CD4-positive, alpha-beta memory T cell (primary cell): ENCODE measurements around the gene KRTAP9-2. TPM values are rescaled to one million over a fixed set of nuclear protein-coding genes. Genes with fewer than 3 reads are reported as not detected.
"Not testable (repeated sequence)": the region's sequence is repeated elsewhere in the genome, so short reads cannot be mapped to it uniquely, and the experiment has no call there.

Experiments
- CTCF ChIA-PET: fragments of 350-600 bp; sonication (Branson Sonifier 250); formaldehyde crosslinking; loops from one replicate; lab custom pipeline; 2021; ENCODE audit warnings: inconsistent platforms; ENCODE audit not compliant: partially characterized antibody; lab: Charles Lee
- POLR2A ChIA-PET: fragments of 350-600 bp; sonication (Branson Sonifier 250); formaldehyde crosslinking; loops from one replicate; lab custom pipeline; 2021; ENCODE audit not compliant: partially characterized antibody; lab: Charles Lee
- DNase-seq, 5 donors: peaks; one replicate each; pipeline versions ENCODE4 v3.0.0 to v3.0.0-alpha.2; 2020 to 2022; ENCODE audit warnings: mixed read lengths in 1 of 5
- H3K27ac ChIP-seq: one replicate; pipeline ENCODE4 v1.7.0; 2013; ENCODE audit warnings: low read depth, low read length
- H3K27me3 ChIP-seq: 2 replicates; pipeline ENCODE4 v1.7.0; 2013; ENCODE audit warnings: mild to moderate bottlenecking, low read length, moderate library complexity; ENCODE audit not compliant: insufficient read depth
- H3K36me3 ChIP-seq: 2 replicates; pipeline ENCODE4 v1.7.0; 2013; ENCODE audit warnings: mild to moderate bottlenecking, low read length, moderate library complexity; ENCODE audit not compliant: insufficient read depth
- H3K4me1 ChIP-seq: 2 replicates; pipeline ENCODE4 v1.7.0; 2013; ENCODE audit warnings: mild to moderate bottlenecking, low read length, moderate library complexity; ENCODE audit not compliant: insufficient read depth
- H3K4me3 ChIP-seq, 2 donors: one replicate each; pipeline ENCODE4 v1.7.0; 2013; ENCODE audit warnings: low read length in 2 of 2, mild to moderate bottlenecking in 1 of 2
- H3K9me3 ChIP-seq, 2 donors: one replicate each; pipeline ENCODE4 v1.7.0; 2013; ENCODE audit warnings: low read length in 2 of 2, control low read depth in 1 of 2; ENCODE audit not compliant: control insufficient read depth in 1 of 2
- H3K27ac Mint-ChIP-seq, 7 donors: one replicate each; pipeline ENCODE4 v1.8.0; 2020 to 2021; ENCODE audit warnings: mixed read lengths in 7 of 7, mild to moderate bottlenecking in 6 of 7, inconsistent platforms in 3 of 7, moderate library complexity in 3 of 7
- H3K27me3 Mint-ChIP-seq, 2 donors: one replicate each; pipeline ENCODE4 v1.8.0; 2020 to 2021; ENCODE audit warnings: mixed read lengths in 2 of 2
- H3K36me3 Mint-ChIP-seq, 2 donors: one replicate each; pipeline ENCODE4 v1.8.0; 2020 to 2021; ENCODE audit warnings: mixed read lengths in 2 of 2, inconsistent platforms in 1 of 2, mild to moderate bottlenecking in 1 of 2
- H3K4me1 Mint-ChIP-seq, 4 donors: one replicate each; pipeline ENCODE4 v1.8.0; 2020 to 2021; ENCODE audit warnings: mixed read lengths in 4 of 4, mild to moderate bottlenecking in 1 of 4
- H3K4me3 Mint-ChIP-seq, 8 donors: one replicate each; pipeline ENCODE4 v1.8.0; 2020 to 2021; ENCODE audit warnings: mixed read lengths in 8 of 8, mild to moderate bottlenecking in 7 of 8, moderate library complexity in 6 of 8, inconsistent platforms in 3 of 8
- H3K9me3 Mint-ChIP-seq, 8 donors: one replicate each; pipeline ENCODE4 v1.8.0; 2020 to 2021; ENCODE audit warnings: mixed read lengths in 8 of 8, mild to moderate bottlenecking in 5 of 8, inconsistent platforms in 3 of 8, moderate library complexity in 1 of 8
- intact Hi-C: fragments of 100-400 bp; cut with micrococcal nuclease; formaldehyde crosslinking; loops from one replicate; pipeline ENCODE4 v1.15.1; 2023
- polyA plus RNA-seq, 2 donors: library from polyadenylated mRNA; unstranded; fragments of 300-500 nt; fragmentation: Illumina TruSeq; gene quantifications; one replicate each; pipeline ENCODE4 v1.2.3, GENCODE V29; 2021
- total RNA-seq, 2 experiments: library from RNA; stranded (reverse); gene quantifications; one replicate each; pipeline ENCODE4 v1.2.3, GENCODE V29; 2021

KRTAP9-2 gene
- total and polyA plus RNA-seq, 4 experiments from 2014 or later = not detected

GRCh38 chr17:41212524-41213169, 13.8 kb upstream of the KRTAP9-2 start:
- intact Hi-C loops = no loop called here
- H3K27ac Mint-ChIP-seq = peak overlapping the region in 1 of 7 donors; percentile 19
- CTCF ChIA-PET = interaction anchor here (1.0 kb wide), 1 partner anchor 110 kb away, joined by 3 read pairs; no protein-coding TSS in a partner anchor

GRCh38 chr17:41215681-41216080, 10.8 kb upstream of the KRTAP9-2 start:
- peaks cover 0 to 11% (median 2%) of the 10 kb centered on the region in 8 donors for H3K9me3 Mint-ChIP-seq
- peaks cover 0 to 3% of the 10 kb centered on the region in 2 donors for H3K36me3 Mint-ChIP-seq
- Histone ChIP-seq H3K27ac (no peak overlapping the region), H3K27me3 (no peaks in the 10 kb centered on the region), H3K9me3 (no peaks in the 10 kb centered on the region), H3K4me1 (no peaks in the 10 kb centered on the region), H3K36me3 (no peaks in the 10 kb centered on the region), H3K4me3 (no peak overlapping the region)
- no peak overlapping the region for H3K27ac Mint-ChIP-seq
- H3K4me3 Mint-ChIP-seq = no peak overlapping the region
- ChIA-PET CTCF (no interaction called here), POLR2A (no interaction called here)
- peaks cover 0 to 8% (median 2%) of the 10 kb centered on the region in 4 donors for H3K4me1 Mint-ChIP-seq
- peaks cover 12 to 14% of the 10 kb centered on the region in 2 donors for H3K27me3 Mint-ChIP-seq
- DNase-seq = no peak
- intact Hi-C loops = no loop called here

More at GRCh38 chr17:41212524-41213169, 13.8 kb upstream of the KRTAP9-2 start:
- H3K27ac ChIP-seq = no peak overlapping the region
- peaks cover 25 to 27% of the 10 kb centered on the region in 2 donors for H3K27me3 Mint-ChIP-seq
- H3K4me3 ChIP-seq = no peak overlapping the region
- no peaks in the 10 kb centered on the region for H3K27me3 ChIP-seq
- DNase-seq = no peak
- H3K36me3 ChIP-seq = no peaks in the 10 kb centered on the region
- peaks cover 0 to 5% (median 0%) of the 10 kb centered on the region in 8 donors for H3K9me3 Mint-ChIP-seq
- peaks cover 0 to 4% of the 10 kb centered on the region in 2 donors for H3K36me3 Mint-ChIP-seq
- H3K9me3 ChIP-seq = no peaks in the 10 kb centered on the region
- H3K4me1 Mint-ChIP-seq = peaks cover 0 to 8% (median 2%) of the 10 kb centered on the region in 4 donors
- POLR2A ChIA-PET = no interaction called here
- H3K4me1 ChIP-seq = no peaks in the 10 kb centered on the region
- no peak overlapping the region for H3K4me3 Mint-ChIP-seq

DNA sequence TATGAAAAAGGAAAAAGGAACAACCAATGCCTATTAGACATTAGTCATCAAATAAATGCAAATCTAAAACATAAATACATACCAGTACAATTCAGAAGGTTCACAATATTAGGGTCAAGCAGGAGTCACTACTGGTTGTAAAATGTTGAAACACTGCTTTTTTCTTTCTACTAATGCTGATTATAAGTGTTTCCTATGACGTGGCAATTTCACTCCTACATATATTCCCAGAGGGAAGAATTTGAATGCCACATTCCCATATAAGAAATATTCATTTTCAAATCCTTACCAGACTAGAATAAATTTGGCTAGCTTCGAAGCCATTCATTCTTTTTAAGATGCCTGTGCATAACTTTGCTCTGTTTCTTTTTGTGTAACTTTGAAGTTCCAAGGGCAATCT, 2.6 kb upstream of the KRTAP9-2 start:
- no peaks in the 10 kb centered on the region for H3K9me3 ChIP-seq
- intact Hi-C loops = no loop called here
- no peaks in the 10 kb centered on the region for H3K4me1 ChIP-seq
- no peak overlapping the region for H3K4me3 ChIP-seq
- peaks cover 0 to 12% (median 2%) of the 10 kb centered on the region in 8 donors for H3K9me3 Mint-ChIP-seq
- H3K36me3 ChIP-seq = no peaks in the 10 kb centered on the region
- no peak overlapping the region for H3K27ac Mint-ChIP-seq
- POLR2A ChIA-PET = no interaction called here
- peaks cover 7 to 9% of the 10 kb centered on the region in 2 donors for H3K27me3 Mint-ChIP-seq
- CTCF ChIA-PET = no interaction called here
- no peaks in the 10 kb centered on the region for H3K4me1 Mint-ChIP-seq
- no peak overlapping the region for H3K27ac ChIP-seq
- DNase-seq = no peak
- H3K36me3 Mint-ChIP-seq = peaks cover 0 to 3% of the 10 kb centered on the region in 2 donors
- H3K27me3 ChIP-seq = no peaks in the 10 kb centered on the region
- H3K4me3 Mint-ChIP-seq = no peak overlapping the region

DNA sequence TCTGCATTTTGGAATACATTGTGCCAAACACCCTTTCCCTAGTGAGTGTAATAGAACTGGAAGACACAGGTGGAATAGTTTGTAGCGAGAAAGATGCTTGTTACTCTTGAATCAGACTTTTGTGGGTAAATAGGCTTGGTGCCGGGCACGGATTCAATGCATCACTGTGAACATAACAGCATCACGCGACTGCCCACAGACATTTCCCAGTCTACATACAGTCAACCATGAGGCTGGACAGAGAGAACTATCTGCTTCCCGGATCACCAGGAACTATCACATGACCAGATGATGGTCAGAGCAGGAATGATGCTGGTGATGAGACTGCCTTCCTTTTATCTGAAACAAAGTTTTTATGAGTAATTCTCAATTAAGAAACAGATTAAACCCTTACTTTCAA, 397 bp upstream of the KRTAP9-2 start:
- no peak overlapping the region for H3K27ac Mint-ChIP-seq
- H3K9me3 Mint-ChIP-seq = peaks cover 0 to 2% (median 0%) of the 10 kb centered on the region in 8 donors
- H3K4me1 Mint-ChIP-seq = no peaks in the 10 kb centered on the region
- Histone ChIP-seq H3K36me3 (no peaks in the 10 kb centered on the region), H3K27me3 (no peaks in the 10 kb centered on the region), H3K4me1 (no peaks in the 10 kb centered on the region), H3K27ac (no peak overlapping the region), H3K4me3 (no peak overlapping the region), H3K9me3 (no peaks in the 10 kb centered on the region)
- ChIA-PET POLR2A (interaction anchor here (0.6 kb wide), 1 partner anchor 1213 kb away, joined by 3 read pairs; no protein-coding TSS in a partner anchor), CTCF (no interaction called here)
- H3K4me3 Mint-ChIP-seq = no peak overlapping the region
- peaks cover 7 to 9% of the 10 kb centered on the region in 2 donors for H3K27me3 Mint-ChIP-seq
- intact Hi-C loops = no loop called here
- no peak for DNase-seq
- H3K36me3 Mint-ChIP-seq = no peaks in the 10 kb centered on the region

- Histone ChIP-seq H3K4me3 (no peak overlapping the region), H3K9me3 (no peaks in the 10 kb centered on the region), H3K27me3 (no peaks in the 10 kb centered on the region), H3K36me3 (no peaks in the 10 kb centered on the region), H3K4me1 (no peaks in the 10 kb centered on the region), H3K27ac (no peak overlapping the region)
- no peak overlapping the region for H3K4me3 Mint-ChIP-seq
- H3K27me3 Mint-ChIP-seq = peaks cover 17 to 21% of the 10 kb centered on the region in 2 donors
- H3K4me1 Mint-ChIP-seq = peaks cover 0 to 2% (median under 1%) of the 10 kb centered on the region in 4 donors
- peaks cover 0 to 2% (median 0%) of the 10 kb centered on the region in 8 donors for H3K9me3 Mint-ChIP-seq
- ChIA-PET CTCF (interaction anchor here (2.0 kb wide), 1 partner anchor 319 kb away, joined by 4 read pairs; no protein-coding TSS in a partner anchor), POLR2A (interaction anchor here (1.4 kb wide), 1 partner anchor 78 kb away, joined by 3 read pairs; no protein-coding TSS in a partner anchor)
- no peak overlapping the region for H3K27ac Mint-ChIP-seq
- intact Hi-C loops = no loop called here
- no peaks in the 10 kb centered on the region for H3K36me3 Mint-ChIP-seq
- no peak for DNase-seq
These were observed 3.6 kb downstream of the KRTAP9-2 start for GRCh38 chr17:41230094-41230493.

- Mint-ChIP-seq H3K27me3 (peaks cover 18 to 21% of the 10 kb centered on the region in 2 donors), H3K9me3 (peaks cover 0 to 2% (median 0%) of the 10 kb centered on the region in 8 donors), H3K36me3 (no peaks in the 10 kb centered on the region), H3K4me1 (peaks cover 0 to 2% (median under 1%) of the 10 kb centered on the region in 4 donors), H3K4me3 (no peak overlapping the region), H3K27ac (no peak overlapping the region)
- Histone ChIP-seq H3K4me1 (no peaks in the 10 kb centered on the region), H3K9me3 (no peaks in the 10 kb centered on the region), H3K27ac (no peak overlapping the region), H3K27me3 (no peaks in the 10 kb centered on the region), H3K36me3 (no peaks in the 10 kb centered on the region), H3K4me3 (no peak overlapping the region)
- ChIA-PET CTCF (no interaction called here), POLR2A (no interaction called here)
- intact Hi-C loops = no loop called here
- DNase-seq = no peak
These were observed 5.3 kb downstream of the KRTAP9-2 start for GRCh38 chr17:41231731-41232130.

DNA sequence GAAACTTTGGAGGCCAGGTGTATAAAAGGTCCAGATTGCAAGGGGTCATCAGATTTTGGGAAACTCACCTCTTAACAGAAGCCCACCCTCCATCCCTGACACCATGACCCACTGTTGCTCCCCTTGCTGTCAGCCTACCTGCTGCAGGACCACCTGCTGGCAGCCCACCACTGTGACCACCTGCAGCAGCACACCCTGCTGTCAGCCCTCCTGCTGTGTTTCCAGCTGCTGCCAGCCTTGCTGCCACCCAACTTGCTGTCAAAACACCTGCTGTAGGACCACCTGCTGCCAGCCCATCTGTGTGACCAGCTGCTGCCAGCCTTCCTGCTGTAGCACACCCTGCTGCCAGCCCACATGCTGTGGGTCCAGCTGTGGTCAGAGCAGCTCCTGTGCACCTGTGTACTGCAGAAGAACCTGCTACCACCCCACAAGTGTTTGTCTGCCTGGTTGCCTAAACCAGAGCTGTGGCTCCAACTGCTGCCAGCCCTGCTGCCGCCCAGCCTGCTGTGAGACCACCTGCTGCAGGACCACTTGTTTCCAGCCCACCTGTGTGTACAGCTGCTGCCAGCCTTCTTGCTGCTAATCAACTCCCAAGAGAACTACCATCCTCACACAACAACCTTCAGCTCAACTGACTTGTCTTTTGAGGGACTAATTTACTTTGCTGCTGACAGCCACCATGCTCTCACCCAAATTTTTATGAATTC, 6.1 kb downstream of the KRTAP9-2 start, which contains the start of gene KRTAP9-3:
TSS of gene KRTAP9-3 (plus strand) at position 51 of the 707 bp plus-strand sequence. CDS start at position 104, 53 bp downstream.
- H3K27ac ChIP-seq, POLR2A ChIA-PET: not testable (repeated sequence)

More for the DNA sequence above, 6.1 kb downstream of the KRTAP9-2 start, which contains the start of gene KRTAP9-3:
- H3K4me1 Mint-ChIP-seq, CTCF ChIA-PET, H3K27me3 ChIP-seq, H3K36me3 ChIP-seq, H3K4me3 Mint-ChIP-seq, H3K36me3 Mint-ChIP-seq, DNase-seq, intact Hi-C loops, H3K4me3 ChIP-seq, H3K9me3 ChIP-seq, H3K9me3 Mint-ChIP-seq, H3K4me1 ChIP-seq: not testable (repeated sequence)
- H3K27me3 Mint-ChIP-seq = peaks cover 21 to 24% of the 10 kb centered on the region in 2 donors
- H3K27ac Mint-ChIP-seq = peak within 1 kb of the TSS in 1 of 7 donors; percentile 2
